GM18951 (cell line): Measurements from ENCODE around the gene PLET1.

Experiments
- POLR2A ChIP-seq: IDR thresholded peaks from 4 replicates; pipeline ENCODE4 v1.6.1; 2011; ENCODE audit warnings: mild to moderate bottlenecking; ENCODE audit not compliant: insufficient read length, insufficient read depth; ENCODE audit errors: extremely low read depth
- in situ Hi-C: fragments of 300-500 bp; cut with MboI; formaldehyde crosslinking; loops from one replicate; pipeline ENCODE4 v1.12.0; 2022; ENCODE audit warnings: low sequenced_read_pairs, mixed read lengths, inconsistent platforms; ENCODE audit not compliant: unreplicated experiment

The PLET1 gene

DNA sequence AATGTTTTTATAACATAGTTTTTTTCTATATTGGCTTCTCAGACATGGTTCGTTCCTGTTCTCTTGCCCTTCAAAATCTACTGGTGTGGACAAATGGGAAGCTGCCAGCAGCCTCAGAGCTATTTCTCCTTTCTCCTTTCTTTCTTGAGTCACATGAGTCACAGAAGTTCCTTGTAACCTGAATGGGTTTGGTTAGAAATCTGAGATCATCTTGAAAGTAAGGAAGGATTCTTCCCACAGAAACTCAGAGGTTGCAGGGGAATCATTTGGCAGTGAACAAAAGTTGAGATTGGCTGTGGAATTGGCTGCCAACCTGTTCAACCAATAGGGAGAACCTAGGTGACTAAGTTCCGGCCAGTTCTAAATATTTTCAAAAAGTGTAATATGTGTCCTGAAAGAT, 12.5 kb downstream of the PLET1 start:
- in situ Hi-C loops, result no loop called here
- TF ChIP-seq POLR2A, result no peak

DNA sequence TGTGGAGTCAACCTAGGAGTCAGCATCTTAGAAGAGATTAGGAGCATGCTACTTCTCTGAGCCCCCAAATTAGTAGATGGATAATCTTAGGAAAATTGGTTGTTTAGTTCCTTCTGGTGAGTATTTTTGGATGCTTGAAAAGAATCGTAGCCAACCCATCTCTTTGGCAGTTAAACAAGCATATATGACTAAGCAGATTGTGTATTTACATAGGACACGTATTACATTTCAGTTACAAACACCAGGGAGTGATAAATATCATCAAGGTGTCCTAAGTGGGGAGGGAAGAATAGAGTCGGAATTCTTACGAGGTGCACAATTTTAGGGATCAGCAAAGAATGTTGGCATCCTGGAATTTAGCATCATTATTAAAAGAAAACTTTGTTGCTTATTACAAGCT, 13.5 kb downstream of the PLET1 start:
- in situ Hi-C loops, result no loop called here
- no peak for TF ChIP-seq POLR2A

DNA sequence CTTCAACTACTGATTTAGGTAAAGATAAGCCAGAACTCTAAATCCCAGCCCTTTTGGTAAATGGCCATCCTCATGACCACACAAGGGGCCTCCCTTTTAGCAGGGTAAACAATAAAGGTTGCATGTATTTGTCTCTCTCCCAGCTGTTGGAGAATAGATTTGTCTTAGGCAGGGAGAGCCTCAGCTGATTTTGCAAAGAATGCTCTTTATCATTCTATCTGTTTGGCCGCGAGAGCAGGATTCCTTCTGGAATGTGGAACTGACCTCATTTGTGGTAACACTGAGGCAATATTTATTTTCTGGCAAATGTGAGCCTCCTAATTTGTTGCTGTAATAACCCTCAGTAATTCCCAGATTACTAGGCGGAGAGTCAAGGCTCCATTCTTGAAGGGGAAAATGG, 19.2 kb downstream of the PLET1 start:
- in situ Hi-C loops, result no loop called here
- no peak for TF ChIP-seq POLR2A

DNA sequence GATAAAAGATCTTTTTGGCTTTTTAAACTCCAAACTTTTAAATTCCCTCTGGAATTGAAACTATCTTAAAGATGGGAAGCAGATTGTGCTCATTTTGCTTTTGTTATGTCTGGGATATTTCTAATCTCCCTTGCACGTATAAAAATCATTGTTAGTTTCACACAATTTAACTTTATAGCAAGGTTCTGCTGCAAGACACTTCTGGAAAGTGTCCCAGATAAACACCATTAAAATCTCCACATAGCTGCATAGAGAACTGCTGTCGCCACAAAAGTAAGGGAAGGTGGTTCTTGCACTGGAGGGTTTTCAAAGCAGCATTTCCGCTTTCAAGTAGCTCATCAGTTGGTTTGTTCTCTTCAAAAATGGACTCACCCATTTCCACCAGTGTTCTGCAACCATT, 22.6 kb downstream of the PLET1 start:
- in situ Hi-C loops, result no loop called here

DNA sequence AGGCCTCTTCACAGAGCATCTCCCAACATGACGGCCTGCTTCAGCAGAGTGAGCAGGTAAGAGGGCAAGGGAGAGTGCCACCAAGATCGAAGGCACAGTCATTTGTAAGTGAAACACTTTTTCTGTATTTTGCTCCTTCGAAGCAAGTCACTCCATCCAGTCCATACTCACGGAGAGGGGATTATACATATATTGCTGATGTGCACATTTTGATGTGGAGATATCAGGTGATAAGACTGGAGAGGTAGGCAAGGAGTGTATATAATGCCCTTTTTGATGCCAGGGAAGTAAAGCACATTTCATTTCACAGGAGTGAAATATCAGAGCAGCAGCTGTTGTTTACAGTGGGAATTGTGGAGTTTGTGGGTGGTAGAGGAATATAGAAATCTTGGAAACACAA, 23.2 kb downstream of the PLET1 start:
- in situ Hi-C loops, result no loop called here
- no peak for TF ChIP-seq POLR2A

More for the DNA sequence above, 22.6 kb downstream of the PLET1 start:
- TF ChIP-seq POLR2A, result no peak

DNA sequence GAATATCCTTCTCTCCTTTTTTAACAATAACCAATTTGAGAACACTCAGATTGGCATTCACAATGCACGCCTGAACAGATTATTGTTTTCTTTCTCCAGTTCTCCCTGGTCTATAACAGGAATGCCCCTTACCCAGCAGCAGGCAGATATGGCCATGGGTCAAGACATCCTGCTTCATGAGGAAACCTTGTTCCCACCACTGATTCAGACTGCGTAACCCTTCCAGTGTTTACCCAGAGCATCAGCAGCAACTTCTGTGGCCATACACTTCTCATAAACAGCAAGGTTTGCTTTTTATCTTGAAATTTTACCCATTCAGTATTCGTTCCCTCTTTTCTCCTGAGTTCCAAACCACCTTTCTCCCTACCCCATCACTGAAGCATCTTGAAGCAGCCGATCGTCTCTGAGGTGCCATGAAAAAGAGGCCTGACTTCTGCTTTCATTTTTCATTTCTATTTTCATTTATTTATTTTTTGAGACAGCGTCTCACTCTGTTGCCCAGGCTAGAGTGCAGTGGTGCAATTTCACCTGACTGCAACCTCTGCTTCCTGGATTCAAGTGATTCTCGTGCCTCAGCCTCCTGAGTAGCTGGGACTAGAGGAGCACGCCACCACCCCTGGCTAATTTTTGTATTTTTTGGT, 24.8 kb downstream of the PLET1 start:
- in situ Hi-C loops, result no loop called here
- TF ChIP-seq POLR2A, result no peak

DNA sequence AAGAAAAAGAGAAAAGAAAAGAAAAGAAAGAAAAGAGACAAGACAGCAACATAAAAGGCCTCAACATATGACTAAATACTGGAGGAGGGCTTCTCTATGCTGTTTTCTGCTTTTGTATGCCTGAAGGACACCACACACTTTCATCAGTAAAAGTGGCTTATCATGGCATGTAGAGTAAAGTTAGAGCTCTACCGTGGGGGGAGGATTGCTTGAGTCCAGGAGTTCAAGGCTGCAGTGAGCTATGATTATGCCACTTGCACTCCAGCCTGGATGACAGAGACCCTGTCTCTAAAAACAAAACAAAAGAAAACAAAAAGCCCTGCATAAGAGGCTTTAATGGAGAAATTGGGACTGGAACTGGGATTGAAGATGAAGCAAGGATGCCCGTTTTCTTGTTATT, 28.7 kb downstream of the PLET1 start:
- in situ Hi-C loops, result no loop called here
- no peak for TF ChIP-seq POLR2A

DNA sequence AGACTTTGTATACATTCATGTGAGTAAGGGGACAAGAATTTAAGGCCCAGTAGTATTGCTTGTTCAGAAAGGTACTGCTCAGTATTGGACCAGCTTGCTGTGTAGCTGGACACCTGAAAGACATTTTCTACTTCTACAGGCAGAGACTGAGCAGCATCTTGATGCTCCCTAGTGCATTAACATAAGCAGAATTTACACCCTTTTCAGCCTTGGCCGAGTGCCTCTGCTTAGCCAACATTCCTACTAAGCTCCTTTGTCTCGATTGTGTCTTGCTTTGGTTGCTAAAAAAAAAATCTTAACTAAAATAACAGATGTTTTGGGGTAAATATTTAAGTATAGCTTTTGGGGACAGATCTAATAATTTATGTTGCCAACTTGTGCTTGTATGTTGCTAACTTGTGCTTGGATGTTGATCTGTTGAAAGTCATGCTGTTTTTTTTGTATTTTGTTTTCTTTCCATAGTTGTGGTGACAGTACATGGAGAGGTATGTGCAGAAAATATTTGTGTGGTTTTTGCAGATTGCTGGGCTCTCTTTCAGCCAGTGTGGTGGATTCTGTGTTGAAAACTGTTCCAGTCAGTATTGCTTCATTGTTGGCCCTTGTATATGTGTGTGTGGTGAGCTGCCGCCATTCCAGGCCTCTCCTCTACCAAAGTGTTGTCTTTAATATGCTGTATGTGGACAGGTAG, 30.8 kb downstream of the PLET1 start:
- no peak for TF ChIP-seq POLR2A

DNA sequence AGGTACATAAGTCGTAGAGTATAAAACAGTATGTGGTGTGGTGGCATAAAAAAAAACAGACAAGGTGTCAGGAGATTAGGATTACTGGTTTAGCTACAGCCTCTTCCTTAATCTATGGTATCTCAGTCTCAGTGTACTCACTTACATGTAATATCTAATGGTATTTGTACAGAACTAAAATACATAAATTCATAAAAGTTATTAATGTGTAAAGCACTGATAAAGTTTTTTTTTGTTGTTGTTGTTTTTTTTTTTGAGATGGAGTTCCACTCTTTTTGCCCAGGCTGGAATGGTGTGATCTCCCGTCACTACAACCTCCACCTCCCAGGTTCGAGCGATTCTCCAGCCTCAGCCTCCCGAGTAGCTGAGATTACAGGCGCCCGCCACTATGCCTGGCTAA, 31.5 kb downstream of the PLET1 start:
- TF ChIP-seq POLR2A, result no peak
- in situ Hi-C loops, result no loop called here

More for the DNA sequence above, 30.8 kb downstream of the PLET1 start:
- in situ Hi-C loops, result no loop called here

DNA sequence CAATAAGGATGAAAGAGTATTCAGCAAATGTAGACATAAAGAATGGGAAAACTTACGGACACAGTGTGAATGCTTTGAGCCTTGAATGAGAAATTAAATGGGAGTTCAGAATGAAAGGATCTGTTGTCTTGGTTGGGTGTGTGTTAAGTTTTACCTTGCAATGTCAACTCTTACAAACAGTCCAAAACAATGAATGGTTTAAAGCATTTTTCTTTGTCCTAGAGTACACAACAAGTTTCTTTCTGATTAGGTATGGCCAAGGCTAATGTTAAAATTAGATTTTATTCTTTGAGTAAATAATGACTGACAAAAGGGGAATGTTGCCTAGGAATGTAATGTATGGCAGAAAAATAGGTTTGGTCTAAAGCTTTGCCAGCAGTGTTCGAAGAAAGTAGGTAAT, 32.0 kb downstream of the PLET1 start:
- TF ChIP-seq POLR2A, result no peak
- in situ Hi-C loops, result no loop called here

DNA sequence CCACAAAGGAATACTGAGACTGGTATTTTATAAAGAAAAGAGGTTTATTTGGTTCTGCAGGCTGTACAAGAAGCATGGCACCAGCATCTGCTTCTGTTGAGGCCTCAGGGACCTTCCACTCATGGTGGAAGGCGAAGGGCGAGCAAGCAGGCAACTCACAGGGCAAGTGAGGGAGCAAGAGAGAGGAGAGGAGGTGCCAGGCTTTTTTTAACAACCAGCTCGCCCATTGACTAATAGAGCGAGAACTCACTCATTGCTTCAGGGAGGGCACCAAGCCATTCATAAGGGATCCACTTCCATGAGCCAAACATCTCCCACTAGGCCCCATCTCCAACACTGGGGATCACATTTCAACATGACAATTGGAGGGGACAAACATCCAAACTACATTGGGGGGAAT, 33.2 kb downstream of the PLET1 start:
- in situ Hi-C loops, result no loop called here
- TF ChIP-seq POLR2A, result no peak

DNA sequence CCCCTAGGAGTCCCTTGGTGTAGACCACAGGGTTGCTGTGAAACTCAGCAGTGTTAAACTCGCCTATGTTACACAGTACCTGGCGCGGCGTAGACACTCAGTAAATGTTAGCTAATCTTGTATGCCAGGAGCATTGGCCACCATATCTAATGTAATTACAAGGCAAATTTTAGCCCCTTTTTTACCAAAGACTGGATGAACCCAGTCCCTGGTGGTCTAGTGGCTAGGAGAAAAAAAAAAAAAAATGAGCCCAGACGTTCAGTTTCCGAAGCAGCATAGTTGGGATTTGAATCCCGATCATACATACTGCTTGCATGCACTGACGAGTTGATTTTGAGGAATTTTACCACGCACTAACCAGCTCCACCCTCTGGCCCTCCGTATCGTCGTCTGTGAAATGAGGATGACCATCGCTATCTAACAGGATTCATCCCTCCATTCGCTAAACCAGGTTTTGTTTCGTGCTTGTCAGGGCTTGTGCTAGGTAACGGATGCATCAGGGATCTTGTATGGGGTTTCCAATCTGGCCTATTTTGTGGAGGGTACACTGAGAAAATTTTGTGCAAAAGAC, 33.7 kb downstream of the PLET1 start:
- no peak for TF ChIP-seq POLR2A
- in situ Hi-C loops, result no loop called here

DNA sequence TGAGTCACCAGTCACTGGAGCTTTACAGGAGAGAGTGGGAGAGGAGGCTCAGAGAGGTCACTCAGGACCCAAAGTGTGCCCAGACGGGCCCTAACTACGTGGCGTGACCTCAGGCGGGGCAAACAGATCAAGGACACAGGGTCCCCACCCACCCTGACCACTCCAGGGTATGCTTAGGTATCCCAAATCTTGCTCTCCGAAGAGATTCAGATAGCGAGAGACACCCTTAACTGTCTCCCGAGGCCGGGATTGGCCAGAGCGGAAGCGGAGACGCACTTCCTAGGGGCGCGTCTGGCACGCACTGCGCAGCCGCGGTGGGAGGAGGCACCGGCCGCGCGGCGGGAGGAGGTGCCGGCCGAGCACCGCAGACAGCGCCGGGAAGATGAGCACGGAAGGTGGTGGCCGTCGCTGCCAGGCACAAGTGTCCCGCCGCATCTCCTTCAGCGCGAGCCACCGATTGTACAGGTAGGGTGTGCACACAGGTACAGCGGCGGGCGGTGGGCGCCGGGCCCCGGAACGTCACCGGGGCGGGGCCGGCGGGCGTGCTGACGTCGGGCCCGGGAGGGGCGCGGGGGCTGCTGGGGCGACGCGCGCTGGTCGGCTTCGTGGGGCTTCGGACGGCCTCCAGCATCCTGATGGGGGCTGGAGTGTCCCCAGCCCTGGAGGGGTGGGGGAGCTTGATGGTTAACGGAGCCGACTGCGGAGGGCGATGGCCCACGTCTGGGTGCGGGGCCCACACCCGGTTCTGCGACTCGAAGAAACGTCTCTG, 34.4 kb downstream of the PLET1 start, which contains the start of gene PTS:
Gene PTS, plus strand, starts transcription at position 367 of the 769 bp plus-strand sequence. Its CDS starts 16 bp downstream, at position 383.
- in situ Hi-C loops, result no loop called here
- TF ChIP-seq POLR2A, result peak; percentile 95
